Nucleus accumbens (tissue), 56 donors: ENCODE measurements around the gene IQGAP2.
"Not testable (repeated sequence)": the region's sequence is repeated elsewhere in the genome, so short reads cannot be mapped to it uniquely, and the experiment has no call there.

Experiments used
- DNase-seq, 56 donors: peaks; one replicate each; lab custom pipeline; 2025; lab: John Stamatoyannopoulos, UW

The IQGAP2 gene

DNA sequence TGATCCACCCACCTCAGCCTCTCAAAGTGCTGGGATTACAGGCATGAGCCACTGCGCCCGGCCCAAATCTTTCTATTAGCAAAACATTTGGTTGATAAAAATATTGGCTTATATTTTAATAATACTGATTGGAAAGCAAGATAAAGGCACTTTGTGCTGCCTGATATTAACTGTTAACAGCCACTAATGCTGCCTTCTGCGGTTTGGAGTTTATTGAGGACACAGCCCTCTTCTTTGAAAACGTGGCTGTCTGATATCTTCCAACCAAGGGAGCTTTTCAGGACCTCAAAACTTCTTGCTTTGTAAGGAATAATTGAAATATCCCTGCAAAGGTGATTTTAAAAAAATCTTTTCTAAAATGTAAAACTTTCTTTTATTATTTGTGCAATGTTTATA, 94.0 kb downstream of the IQGAP2 start:
- no peak for DNase-seq

DNA sequence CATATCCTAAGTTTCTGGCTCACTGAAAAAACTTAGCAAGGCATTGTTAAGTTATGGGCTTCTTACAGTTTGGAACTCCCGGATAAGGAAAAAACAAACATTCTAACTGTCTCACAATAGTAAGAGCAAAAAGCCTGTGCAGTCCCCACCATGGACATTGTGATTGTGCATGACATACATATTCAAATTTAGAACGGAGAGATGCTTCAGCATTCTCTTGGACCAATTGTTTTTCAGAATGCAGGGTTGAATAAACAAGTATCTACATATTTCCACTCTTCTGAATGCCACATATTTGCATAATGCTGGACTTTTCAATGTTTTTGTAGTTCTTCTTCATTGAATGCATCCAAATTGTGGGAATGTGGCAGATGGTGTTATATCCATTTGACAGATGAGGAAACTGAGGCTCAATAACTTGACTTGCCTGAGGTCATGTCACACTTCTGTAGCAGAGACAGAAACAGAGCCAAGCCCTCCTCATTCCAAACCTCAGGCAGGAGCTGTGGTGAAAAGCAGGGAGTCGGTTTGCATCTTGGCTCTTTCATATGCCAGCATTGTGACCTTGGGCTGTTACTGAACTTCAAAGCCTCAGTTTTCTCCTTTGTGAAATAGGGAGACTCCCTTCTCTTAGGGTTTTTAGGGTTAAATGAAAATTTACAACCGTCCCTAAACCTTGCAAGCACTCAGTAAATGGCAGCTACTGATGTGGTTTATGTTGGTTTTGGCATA, 95.1 kb downstream of the IQGAP2 start:
- DNase-seq: no peak

DNA sequence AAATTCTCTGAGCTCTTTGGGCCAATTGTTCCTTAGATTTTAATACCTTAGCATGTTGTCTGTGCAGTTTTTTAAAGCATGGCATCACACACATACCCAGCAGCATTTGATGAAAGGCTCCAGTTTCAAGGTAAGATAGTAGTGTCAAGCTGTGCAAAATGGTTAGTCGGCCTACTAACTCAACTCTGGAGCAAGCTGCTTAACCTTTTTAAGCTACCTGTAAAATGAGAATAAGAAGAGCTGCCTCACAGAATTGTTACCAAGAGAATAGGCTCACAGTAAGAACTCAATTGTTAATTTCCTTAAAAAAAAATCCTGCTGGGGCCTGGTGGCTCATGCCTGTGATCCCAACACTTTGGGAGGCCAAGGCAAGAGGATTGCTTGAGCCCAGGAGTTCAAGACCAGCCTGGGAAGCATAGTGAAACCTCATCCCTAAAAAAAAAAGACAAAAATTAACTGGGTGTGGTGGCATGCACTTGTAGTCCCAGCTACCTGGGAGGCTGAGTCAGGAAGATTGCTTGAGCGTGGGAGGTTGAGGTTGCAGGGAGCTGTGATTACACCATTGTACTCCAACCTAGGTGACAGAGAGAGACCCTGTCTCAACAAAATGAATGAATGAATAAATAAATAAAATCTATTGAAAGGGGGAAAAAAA, 96.5 kb downstream of the IQGAP2 start:
- no peak for DNase-seq

DNA sequence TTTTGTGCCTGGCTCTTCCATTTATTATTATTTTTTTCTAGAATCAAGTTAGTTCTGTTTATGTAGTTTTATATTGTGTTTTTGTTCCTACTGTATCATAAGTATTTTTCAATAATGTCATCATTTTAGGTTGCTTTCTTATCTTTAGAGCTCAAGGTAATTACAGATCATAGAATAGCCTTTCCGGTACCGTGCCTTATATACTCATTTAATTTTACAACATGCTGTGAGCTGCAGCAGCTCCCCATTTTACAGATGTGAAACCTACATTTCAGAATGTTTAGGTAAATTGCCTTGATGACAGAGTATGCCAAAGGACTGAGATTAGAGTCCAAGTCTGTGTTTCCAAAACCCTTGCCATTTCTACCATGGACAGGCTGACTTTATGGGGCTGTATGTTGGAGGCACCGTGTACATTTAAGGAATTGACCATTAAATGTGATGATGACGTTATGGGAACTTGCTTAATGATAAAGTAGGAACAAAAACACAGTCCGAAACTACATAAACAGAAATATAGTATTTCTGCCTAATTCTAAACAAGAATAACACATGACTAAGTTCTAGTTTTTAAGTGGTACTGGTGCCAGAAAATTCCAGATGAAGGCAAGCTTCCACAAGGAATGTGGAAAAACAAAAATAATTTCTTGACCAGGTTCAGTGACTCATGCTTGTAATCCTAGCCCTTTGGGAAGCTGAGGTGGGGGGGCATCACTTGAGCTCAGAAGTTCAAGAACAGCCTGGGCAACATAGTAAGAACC, 97.7 kb downstream of the IQGAP2 start:
- no peak for DNase-seq

DNA sequence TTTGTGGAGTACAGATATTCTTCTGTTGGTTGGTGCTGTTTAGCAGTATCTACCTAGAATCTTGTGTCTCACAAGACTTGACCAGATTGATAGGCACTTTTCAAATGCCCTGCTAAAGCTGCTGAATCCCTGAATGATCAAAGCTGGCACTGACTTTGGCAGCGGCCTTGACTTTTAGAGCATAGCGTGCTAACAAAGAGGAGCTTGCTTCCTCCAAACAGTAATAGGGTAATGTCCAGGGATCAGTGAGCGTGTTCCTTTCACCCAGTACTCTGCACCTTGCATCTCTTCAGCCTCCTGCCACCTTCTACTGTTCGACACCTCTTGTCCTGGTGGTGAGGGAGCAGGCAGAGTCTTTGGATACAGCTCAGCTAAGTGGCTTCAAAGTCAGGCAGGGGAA, 100.8 kb downstream of the IQGAP2 start:
- DNase-seq: no peak

DNA sequence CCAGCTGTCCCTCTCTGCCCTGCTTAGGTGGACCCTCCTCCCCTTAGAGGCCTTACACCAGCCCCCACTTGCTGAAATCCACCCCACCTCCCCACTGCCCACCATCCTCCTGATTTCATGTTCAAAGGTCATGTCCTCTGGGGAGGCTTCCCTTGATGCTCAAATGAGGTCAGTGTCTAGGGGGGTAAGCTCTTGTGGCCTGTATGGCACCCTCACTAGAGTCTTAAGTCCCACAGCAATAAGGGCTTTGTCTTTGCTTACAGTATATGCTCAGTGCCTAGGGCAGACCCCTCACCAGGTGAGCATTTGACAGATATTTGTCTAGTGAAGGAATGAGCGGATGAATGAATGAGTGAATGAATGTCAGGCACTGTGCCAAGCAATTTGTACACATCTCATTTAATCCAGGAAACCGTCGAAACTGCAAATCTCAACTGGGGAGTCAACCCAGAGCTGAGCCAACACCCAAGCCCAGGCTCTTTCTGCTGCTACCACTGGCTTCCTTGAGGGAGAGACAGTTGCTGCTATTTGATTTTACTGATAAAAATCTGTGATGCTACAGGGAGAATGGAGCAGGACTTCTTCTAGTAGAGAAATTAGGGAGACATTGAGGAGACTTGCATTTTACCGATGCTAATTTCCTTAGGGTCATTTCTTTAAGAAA, 101.9 kb downstream of the IQGAP2 start:
- no peak for DNase-seq

DNA sequence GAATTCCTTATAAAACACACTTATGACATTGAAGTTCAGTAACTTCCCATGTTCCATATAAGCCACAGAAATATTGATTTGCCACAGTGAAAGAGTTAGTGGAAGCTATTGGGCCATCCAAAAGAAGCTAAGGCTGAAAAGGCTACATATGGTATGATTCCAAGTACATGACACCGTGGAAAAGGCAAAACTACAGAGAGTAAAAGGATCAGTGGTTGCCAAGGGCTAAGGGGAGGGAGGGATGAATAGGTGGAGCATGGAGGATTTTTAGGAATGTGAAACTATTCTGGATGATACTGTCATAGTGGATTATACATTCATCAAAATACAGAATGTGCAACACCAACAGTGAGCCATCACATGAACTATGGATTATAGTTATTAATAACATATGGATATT, 110.4 kb downstream of the IQGAP2 start:
- no peak for DNase-seq

DNA sequence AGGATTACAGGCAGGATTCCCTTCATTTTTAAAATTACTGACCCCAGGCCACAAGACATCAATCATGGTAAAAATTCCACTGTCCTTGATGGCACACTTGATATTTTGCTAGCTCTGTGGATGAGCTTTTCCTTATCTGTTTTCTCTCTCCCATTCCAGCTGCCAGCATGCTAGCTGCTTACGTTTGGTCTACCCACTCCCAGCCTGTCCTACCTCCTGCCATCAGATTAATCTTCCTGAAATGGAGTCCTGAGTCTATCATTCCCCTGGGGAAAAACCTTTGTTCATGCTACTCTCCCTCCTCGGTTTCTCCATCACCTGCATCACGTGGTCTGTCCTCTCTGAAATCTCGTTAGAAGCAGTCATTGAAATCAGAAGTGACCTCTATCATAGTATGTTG, 111.2 kb downstream of the IQGAP2 start:
- DNase-seq: no peak

DNA sequence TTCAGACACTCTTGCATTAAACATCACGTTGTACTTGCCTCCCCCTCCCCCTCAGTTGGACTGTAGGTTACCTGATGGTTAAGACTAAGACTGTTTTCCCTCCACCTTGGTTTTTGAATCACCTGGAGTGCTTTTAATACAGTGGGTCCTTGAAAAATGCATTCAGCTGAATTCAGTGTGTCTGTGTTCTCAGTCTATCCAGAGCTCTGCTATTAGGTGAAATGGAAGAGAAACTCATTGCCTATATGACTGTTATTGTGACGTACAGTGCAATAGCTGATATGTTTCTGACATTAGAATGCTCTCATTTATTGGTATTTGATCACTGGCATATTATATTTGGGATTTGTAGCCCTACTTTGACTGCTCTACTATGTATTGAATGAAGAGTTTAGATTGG, 111.6 kb downstream of the IQGAP2 start:
- no peak for DNase-seq

DNA sequence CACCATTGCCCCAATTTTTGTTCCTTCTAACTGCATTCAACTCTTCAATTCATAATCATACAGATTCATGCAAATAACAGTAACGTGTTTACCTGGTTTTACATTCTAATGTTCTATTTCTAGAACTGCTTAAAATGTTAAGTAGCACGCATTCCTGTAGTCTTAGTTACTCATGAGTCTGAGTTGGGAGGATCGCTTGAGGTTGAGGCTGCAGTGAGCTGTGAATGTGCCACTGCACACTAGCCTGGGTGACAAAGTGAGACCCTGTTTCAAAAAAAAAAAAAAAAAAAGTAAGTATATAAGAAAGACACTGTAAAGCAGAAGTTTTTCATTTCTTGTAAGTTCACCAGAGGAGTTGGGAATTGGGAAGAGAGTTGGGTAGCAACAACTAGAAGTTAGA, 114.2 kb downstream of the IQGAP2 start:
- no peak for DNase-seq

DNA sequence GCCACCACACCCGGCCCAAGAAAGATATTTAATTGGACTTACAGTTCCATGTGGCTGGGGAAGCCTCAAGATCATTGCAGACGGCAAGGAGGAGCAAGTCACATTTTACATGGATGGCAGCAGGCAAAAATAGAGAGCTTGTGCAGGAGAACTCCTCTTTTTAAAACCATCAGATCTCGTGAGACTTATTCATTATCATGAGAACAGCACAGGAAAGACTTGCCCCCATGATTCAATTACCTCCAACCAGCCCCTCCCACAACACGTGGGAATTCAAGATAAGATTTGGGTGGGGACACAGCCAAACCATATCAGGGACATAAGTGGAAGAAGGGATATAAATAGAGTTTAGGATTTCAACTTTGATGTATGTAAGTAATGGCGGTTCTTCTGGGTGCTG, 115.2 kb downstream of the IQGAP2 start:
- not testable (repeated sequence) for DNase-seq

DNA sequence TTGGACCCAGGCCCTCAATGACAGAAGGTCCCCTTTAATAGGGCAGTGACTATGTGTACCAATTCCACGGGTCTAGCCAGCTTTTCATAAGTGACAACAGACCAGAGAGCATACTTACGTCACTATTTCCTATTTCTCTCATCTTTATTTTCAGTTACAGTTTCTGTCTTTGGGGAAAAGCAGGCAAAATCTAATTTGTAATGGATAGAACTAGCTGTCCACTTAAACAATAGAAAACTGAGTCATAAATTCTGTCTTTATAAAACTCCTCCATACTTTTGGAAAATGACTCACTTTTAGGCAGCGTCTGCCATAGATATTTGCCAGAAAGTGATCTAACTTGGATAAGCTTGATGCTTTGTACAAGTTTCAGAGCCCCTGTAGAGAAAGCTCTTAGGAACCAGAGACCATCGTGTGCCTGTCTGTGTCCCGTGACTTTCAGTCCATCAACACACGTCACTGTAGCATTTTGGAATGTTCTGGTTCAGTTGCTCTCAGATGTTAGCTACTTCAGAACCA, 118.2 kb downstream of the IQGAP2 start:
- DNase-seq: no peak

DNA sequence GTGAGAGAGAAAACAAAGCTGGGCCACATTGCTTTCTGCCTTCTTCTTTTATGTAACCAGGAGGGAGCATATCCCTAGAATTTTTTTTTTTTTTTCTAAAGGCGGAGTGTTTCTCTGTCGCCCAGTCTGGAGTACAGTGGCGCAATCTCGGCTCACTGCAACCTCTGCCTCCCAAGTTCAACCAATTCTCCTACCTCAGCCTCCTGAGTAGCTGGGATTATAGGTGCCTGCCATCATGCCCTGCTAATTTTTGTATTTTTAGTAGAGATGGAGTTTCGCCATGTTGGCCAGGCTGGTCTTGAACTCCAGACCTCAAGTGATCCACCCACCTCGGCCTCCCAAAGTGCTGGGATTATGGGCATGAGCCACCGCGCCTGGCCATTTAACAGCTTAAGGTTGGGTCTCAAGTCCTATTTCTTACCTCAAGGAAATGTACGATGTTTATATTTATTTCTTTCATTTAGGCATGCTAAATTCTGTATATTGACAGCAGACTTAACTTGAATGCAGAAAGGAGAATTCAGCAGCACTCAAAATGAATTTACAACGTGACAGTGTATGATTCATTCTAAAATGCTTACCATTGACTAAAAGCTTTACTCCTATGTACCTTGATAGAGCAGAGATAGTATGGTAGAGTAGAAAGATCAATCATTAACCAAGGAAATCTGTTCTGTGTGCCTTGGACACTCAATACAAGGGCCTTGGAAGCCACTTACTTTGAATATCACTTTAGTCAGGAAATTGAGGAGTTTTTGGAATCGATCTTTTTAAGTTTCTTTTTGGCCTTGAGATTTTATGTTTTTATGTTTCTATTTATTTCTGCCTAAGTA, 119.2 kb downstream of the IQGAP2 start:
- no peak for DNase-seq

DNA sequence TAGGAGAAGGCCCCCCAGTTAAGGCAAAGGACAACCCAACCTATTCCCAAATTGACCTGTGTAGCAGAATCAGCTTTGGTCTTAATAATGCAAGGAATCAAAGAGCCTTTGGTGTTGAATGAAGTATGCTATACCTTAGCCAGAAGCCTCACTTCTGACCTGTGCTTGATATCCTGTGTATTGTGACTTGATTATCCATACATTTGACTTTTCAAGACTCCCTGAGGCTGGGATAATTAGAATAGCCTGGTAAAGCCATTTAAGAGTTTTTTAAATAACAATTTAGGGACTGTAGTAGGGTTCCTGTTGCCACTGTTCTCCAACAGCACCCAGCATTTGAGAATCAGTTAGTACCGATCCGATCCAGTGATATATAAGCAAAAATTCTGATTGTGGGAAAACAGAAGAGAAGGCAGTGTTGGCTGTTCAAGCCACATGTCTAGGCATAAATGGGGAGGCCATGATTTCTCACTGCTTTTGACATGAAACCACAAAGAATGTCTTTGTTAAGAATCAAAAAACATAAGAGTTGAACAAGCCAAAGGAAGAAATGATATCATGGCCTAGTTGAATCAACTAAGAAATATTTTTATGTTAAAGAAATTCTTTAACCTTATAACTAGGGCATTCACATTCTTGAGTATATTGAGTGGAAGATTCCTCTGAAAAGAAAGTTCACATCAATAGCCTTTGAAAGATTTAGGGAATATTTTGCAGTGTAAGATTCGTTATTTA, 121.2 kb downstream of the IQGAP2 start:
- DNase-seq: no peak

DNA sequence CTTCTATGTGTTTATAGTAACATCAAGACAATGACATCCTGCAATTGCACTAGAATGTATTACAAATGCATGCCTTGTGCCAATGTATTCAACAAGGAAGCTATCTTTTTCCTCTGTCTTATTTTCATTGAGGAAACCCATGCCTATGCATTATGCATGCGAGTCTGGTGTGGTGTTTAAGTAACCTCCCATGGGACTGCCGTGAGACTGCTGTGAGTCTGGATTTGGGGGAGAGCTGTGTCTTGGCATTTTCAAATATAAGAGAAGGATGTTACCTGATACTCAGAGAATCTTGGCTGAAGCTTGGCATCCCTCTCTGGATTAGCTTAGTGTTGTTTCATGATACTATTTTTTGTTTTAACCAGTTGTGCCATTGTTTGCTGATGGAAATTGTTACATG, 121.8 kb downstream of the IQGAP2 start:
- no peak for DNase-seq

DNA sequence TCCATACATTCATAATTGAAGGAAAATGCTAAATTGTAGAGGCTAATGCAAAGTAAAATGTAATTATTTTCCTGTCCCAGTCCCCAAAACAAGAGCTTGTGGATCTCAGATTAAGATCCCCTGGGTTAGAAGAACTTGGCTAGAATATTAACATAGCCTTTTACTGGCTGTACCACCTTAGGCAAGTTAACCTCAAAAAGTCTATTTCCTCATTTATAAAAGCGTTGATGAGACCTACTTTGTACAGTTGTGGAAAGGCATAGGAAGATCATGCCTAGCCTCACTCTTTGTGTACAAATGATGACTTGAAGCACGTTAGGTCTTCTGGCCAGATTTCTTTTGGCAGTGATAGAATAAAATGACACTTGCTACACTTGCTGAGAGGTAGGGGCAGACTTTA, 122.9 kb downstream of the IQGAP2 start:
- no peak for DNase-seq

DNA sequence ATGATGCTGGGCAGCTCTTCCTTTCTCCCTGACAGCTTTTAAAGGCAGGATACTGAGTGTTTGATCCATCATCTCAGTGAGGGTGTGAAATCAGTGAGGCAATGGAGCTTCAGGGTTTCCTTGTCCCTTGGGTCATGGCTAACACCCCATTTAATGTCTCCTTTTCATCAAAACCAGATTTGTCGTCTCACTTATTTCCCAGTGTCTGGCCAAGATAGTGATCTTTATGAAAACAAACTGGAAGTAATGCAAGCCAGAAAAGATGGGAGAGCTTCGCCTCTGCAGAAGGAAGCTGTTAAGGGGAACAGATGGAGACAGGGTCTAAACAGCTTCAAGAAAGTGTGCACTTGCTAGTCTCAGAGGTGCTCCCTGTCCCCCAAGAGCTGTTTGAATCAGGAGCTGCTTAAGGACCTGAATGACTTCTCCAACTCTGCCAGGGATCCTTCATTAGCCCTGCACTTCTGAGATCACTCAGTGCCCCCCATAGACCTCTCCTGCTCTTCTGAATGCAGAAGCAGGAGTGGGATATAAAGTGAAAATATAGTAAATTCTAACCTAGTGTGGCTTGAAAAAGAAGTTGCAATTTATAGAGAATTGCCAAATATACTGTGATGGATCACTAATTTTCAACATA, 124.0 kb downstream of the IQGAP2 start:
- DNase-seq: no peak

DNA sequence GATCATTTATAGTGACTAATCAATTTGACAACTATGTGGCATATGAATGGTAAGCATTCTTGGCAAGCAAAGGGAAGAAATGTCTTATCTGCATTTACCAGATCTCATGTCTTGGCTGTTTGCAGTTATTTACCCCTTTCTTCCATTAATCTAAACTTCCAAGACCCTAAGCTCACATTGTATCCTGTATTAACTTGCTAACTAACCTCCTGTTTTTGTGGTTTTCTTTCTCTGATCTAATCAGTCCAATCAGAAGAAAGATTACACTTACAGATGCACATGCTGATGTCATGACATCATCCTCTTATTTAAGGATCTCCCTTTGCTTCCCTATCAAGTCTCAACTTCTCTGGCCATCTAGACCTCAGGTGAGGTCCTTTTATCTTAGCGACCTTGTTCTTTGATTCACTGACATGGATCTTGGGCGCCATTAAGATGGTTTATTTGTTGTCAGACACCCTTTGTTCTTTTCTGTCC, 124.6 kb downstream of the IQGAP2 start:
- DNase-seq: no peak
